Endodermal cell (in vitro differentiated cells): Measurements from ENCODE around the gene ADH1A. TPM values are rescaled to one million over a fixed set of nuclear protein-coding genes. Genes with fewer than 3 reads are reported as not detected.

Source experiments
- DNase-seq: peaks from one replicate; pipeline ENCODE4 v3.0.0-alpha.2; 2017
- H3K27ac ChIP-seq: 2 replicates; pipeline ENCODE4 v1.5.1; 2013; ENCODE audit warnings: mild to moderate bottlenecking, low read depth, low read length, moderate library complexity
- H3K27me3 ChIP-seq: 2 replicates; pipeline ENCODE4 v1.6.1; 2013; ENCODE audit warnings: mild to moderate bottlenecking, low read length, moderate library complexity; ENCODE audit not compliant: insufficient read depth, control insufficient read depth, poor library complexity, severe bottlenecking
- H3K36me3 ChIP-seq: 2 replicates; pipeline ENCODE4 v1.7.0; 2013; ENCODE audit warnings: mild to moderate bottlenecking, low read length, moderate library complexity; ENCODE audit not compliant: control insufficient read depth, insufficient read depth
- H3K4me1 ChIP-seq: one replicate; pipeline ENCODE4 v1.7.0; 2013; ENCODE audit warnings: low read length; ENCODE audit not compliant: control insufficient read depth, insufficient read depth
- H3K4me3 ChIP-seq: 2 replicates; pipeline ENCODE4 v1.5.1; 2013; ENCODE audit warnings: mild to moderate bottlenecking, low read length, moderate library complexity
- H3K9ac ChIP-seq: 2 replicates; pipeline ENCODE4 v1.6.1; 2013; ENCODE audit warnings: mild to moderate bottlenecking, low read length, moderate library complexity; ENCODE audit not compliant: poor library complexity, severe bottlenecking; ENCODE audit errors: extremely low read depth
- H3K9me3 ChIP-seq: 2 replicates; pipeline ENCODE4 v1.6.1; 2013; ENCODE audit warnings: mild to moderate bottlenecking, low read length, moderate library complexity; ENCODE audit not compliant: control insufficient read depth
- H3K27ac Mint-ChIP-seq: 2 replicates; pipeline ENCODE4 v1.8.0; 2020; ENCODE audit warnings: mixed read lengths
- H3K27me3 Mint-ChIP-seq: 2 replicates; pipeline ENCODE4 v1.8.0; 2021; ENCODE audit warnings: mild to moderate bottlenecking, mixed read lengths; ENCODE audit not compliant: insufficient read depth
- H3K36me3 Mint-ChIP-seq: 2 replicates; pipeline ENCODE4 v1.8.0; 2020; ENCODE audit warnings: low read depth, mixed read lengths
- H3K4me1 Mint-ChIP-seq: 2 replicates; pipeline ENCODE4 v1.8.0; 2020; ENCODE audit warnings: mixed read lengths
- H3K4me3 Mint-ChIP-seq: 2 replicates; pipeline ENCODE4 v1.8.0; 2020; ENCODE audit warnings: mild to moderate bottlenecking, moderate library complexity, mixed read lengths
- H3K9me3 Mint-ChIP-seq: 2 replicates; pipeline ENCODE4 v1.8.0; 2020; ENCODE audit warnings: mild to moderate bottlenecking, mixed read lengths
- CTCF ChIP-seq: fragments of 200-600 bp; sonication (generic); conservative IDR thresholded peaks from 2 replicates; pipeline ENCODE4 v1.5.0; 2021; ENCODE audit warnings: antibody characterized with exemption, mild to moderate bottlenecking
- WGBS, 2 experiments: methylation state at CpG; one replicate each; pipeline versions ENCODE4 v1.1.5 to v1.1.7; 2013; ENCODE audit warnings: missing lambda C conversion rate in 2 of 2, mixed read lengths in 1 of 2; ENCODE audit not compliant: insufficient coverage in 1 of 2, insufficient read length in 1 of 2; 5-methylcytosine and 5-hydroxymethylcytosine counted together
- long read RNA-seq, 4 experiments: library from polyadenylated mRNA in 2 of 4; library from RNA in 1 of 4; library from capped mRNA in 1 of 4; stranded (forward) in 3 of 4; unstranded in 1 of 4; transcript quantifications; one replicate each; pipeline ENCODE4 v2.0.0, GENCODE V29; 2020 to 2021; ENCODE audit warnings: inconsistent platforms in 1 of 4
- polyA plus RNA-seq, 2 experiments: library from polyadenylated mRNA; stranded (reverse); fragments of 50-300 nt; gene quantifications; one replicate each; pipeline ENCODE4 v1.2.3, GENCODE V29; 2013
- total RNA-seq, 2 donors: library from RNA; stranded (reverse); fragmentation: NEBNext Ultra II Directional in 1 of 2; extraction: Animal tissue kit (Norgen Biotek cat#: 25700) in 1 of 2; gene quantifications; 2 replicates in 1 of 2; 3 replicates in 1 of 2; pipeline ENCODE4 v1.2.1, GENCODE V29; 2021

Gene ADH1A
- not detected for total RNA-seq
- polyA plus RNA-seq (2013, experiment 1 of 2), result not detected
- polyA plus RNA-seq (2013, experiment 2 of 2), result not detected
- long read RNA-seq, experiment 1, result 0 reads
- long read RNA-seq, experiment 2, result 0 reads
- long read RNA-seq, experiment 3, result 0 reads
- long read RNA-seq, experiment 4, result 0 reads

GRCh38 chr4:99290848-99291786, at the start of gene ADH1A:
ADH1A (minus strand) TSS chr4:99290985; CDS start chr4:99290914, 71 bp downstream.
- Histone ChIP-seq H3K4me1 (no peaks in the 10 kb centered on the region), H3K36me3 (no peaks in the 10 kb centered on the region), H3K27me3 (no peaks in the 10 kb centered on the region), H3K9me3 (peaks cover 12% of the 10 kb centered on the region), H3K9ac (no peak within 1 kb of the TSS), H3K27ac (no peak within 1 kb of the TSS), H3K4me3 (no peak within 1 kb of the TSS)
- DNase-seq, result no peak
- TF ChIP-seq CTCF, result no peak
- Mint-ChIP-seq H3K36me3 (no peaks in the 10 kb centered on the region), H3K4me3 (no peak within 1 kb of the TSS), H3K4me1 (no peaks in the 10 kb centered on the region), H3K27ac (no peak within 1 kb of the TSS), H3K9me3 (peaks cover 15% of the 10 kb centered on the region), H3K27me3 (no peaks in the 10 kb centered on the region)
- 76% methylated on average over 3 of the region's 3 CpGs; no CpG with 5 or more reads in 1 of the 2 experiments for WGBS, 2 experiments

GRCh38 chr4:99339172-99339571, 48.4 kb upstream of the ADH1A start:
- no peaks in the 10 kb centered on the region for H3K36me3 Mint-ChIP-seq
- DNase-seq, result no peak
- H3K27me3 Mint-ChIP-seq, result peaks cover 77% of the 10 kb centered on the region
- H3K27ac Mint-ChIP-seq, result no peak overlapping the region
- no peak overlapping the region for H3K27ac ChIP-seq
- no peak overlapping the region for H3K4me3 Mint-ChIP-seq
- H3K4me1 Mint-ChIP-seq, result no peaks in the 10 kb centered on the region
- H3K4me3 ChIP-seq, result no peak overlapping the region
- H3K9ac ChIP-seq, result no peak overlapping the region
- peaks cover 73% of the 10 kb centered on the region for H3K27me3 ChIP-seq
- H3K9me3 ChIP-seq, result no peaks in the 10 kb centered on the region
- no peaks in the 10 kb centered on the region for H3K36me3 ChIP-seq
- 91% methylated on average over 3 of the region's 3 CpGs; no CpG with 5 or more reads in 1 of the 2 experiments for WGBS, 2 experiments
- no peak for TF ChIP-seq CTCF
- H3K4me1 ChIP-seq, result no peaks in the 10 kb centered on the region
- H3K9me3 Mint-ChIP-seq, result no peaks in the 10 kb centered on the region

- H3K27me3 ChIP-seq, result peaks cover 88% of the 10 kb centered on the region
- H3K36me3 ChIP-seq, result no peaks in the 10 kb centered on the region
- Mint-ChIP-seq H3K4me1 (peaks cover 4% of the 10 kb centered on the region), H3K27me3 (peaks cover 86% of the 10 kb centered on the region), H3K36me3 (no peaks in the 10 kb centered on the region), H3K4me3 (no peak overlapping the region), H3K9me3 (peaks cover 2% of the 10 kb centered on the region), H3K27ac (no peak overlapping the region)
- no peak overlapping the region for H3K27ac ChIP-seq
- TF ChIP-seq CTCF, result no peak
- no peak overlapping the region for H3K4me3 ChIP-seq
- no peaks in the 10 kb centered on the region for H3K4me1 ChIP-seq
- H3K9me3 ChIP-seq, result peaks cover 15% of the 10 kb centered on the region
- 84 to 86% methylated on average over 3 to 4 of the region's 4 CpGs for WGBS, 2 experiments
- no peak for DNase-seq
- H3K9ac ChIP-seq, result no peak overlapping the region
Observed at GRCh38 chr4:99336553-99336952, 45.8 kb upstream of the ADH1A start.
